Umbilical cord (tissue), 2 donors: ENCODE measurements around the gene MRPS7. TPM values are rescaled to one million over a fixed set of nuclear protein-coding genes. Genes with fewer than 3 reads are reported as not detected.

Source experiments
- DNase-seq: peaks from one replicate; pipeline ENCODE4 v3.0.0-alpha.2; 2015; ENCODE audit warnings: low spot score
- total RNA-seq: library from RNA; depleted of rRNA; stranded (reverse); fragments of >200 nt; gene quantifications from one replicate; pipeline ENCODE4 v1.2.3, GENCODE V29; 2014; ENCODE audit warnings: low replicate concordance; ENCODE audit not compliant: insufficient read depth

Gene MRPS7
- total RNA-seq: 14.9 TPM

DNA sequence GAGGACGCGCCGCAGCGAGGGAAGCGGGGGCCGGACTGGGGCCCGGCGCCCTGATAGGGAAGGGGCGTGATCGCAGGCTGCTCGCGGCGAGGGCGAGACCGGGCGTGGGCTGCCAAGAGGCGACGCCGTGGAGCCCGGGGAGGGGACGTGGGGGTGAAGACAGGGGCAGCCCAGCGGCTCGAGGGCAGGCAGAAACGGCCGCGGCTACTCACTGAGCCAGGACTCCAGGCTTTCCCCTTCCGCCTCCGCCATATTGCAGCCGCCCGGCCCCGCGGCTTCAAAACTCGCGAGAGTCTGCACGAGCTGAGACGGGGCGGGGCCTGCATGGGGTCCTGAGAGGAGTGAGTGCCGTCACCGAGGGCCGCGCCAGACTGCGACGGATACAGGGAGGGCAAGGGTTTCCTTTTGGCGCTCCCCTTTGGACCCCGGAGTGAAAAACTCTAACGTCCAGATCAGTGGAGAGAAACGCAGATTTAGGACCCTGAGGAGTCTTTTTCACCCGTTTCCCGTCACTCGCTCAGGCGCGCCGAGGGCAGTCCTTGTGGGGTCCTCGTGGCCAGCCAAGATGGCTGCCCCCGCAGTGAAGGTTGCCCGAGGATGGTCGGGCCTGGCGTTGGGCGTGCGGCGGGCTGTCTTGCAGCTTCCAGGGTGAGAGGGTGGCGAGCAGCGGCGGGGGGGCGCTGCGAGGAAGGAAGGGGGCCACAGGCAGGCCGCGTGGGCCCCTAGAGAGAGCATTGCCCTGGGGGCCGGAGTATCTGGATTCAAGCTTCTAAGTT, at the start of gene MRPS7, which contains the start of gene GGA3:
Gene MRPS7 (plus strand): TSS at position 544 of the 776 bp plus-strand sequence. CDS start 22 bp downstream, at position 566.
Gene GGA3 (minus strand): TSS at position 271 of the 776 bp plus-strand sequence. CDS start 19 bp downstream, at position 252.
- peak; percentile 97 for DNase-seq

- DNase-seq: no peak
Measured at GRCh38 chr17:75218131-75218530, 43.5 kb upstream of the MRPS7 start.

GRCh38 chr17:75219815-75220214, 41.9 kb upstream of the MRPS7 start:
- DNase-seq: no peak

- DNase-seq: no peak
Measured at GRCh38 chr17:75225016-75225415, 36.7 kb upstream of the MRPS7 start.

DNA sequence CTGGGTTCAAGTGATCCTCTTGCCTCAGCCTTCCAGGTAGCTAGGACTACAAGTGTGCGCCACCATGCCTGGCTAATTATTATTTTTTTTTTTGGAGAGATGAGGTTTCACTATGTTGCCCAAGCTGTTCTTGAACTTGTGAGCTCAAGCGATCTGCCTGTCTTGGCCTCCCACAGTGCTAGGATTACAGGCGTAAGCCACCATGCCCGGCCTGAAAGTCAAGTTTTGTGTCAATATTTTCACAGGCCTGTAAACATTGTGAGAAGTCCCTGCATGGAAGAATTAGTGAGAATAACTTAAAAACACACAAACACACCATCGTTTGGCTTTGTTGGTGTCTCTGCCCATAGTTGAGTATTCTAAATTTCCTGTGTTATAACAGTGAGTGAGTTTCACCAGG, 34.0 kb upstream of the MRPS7 start:
- DNase-seq: no peak

GRCh38 chr17:75228305-75228704, 33.4 kb upstream of the MRPS7 start:
- peak; percentile 48 for DNase-seq

GRCh38 chr17:75228847-75229246, 32.8 kb upstream of the MRPS7 start:
- DNase-seq: no peak

- DNase-seq: no peak
Measured at GRCh38 chr17:75231071-75231470, 30.6 kb upstream of the MRPS7 start.

DNA sequence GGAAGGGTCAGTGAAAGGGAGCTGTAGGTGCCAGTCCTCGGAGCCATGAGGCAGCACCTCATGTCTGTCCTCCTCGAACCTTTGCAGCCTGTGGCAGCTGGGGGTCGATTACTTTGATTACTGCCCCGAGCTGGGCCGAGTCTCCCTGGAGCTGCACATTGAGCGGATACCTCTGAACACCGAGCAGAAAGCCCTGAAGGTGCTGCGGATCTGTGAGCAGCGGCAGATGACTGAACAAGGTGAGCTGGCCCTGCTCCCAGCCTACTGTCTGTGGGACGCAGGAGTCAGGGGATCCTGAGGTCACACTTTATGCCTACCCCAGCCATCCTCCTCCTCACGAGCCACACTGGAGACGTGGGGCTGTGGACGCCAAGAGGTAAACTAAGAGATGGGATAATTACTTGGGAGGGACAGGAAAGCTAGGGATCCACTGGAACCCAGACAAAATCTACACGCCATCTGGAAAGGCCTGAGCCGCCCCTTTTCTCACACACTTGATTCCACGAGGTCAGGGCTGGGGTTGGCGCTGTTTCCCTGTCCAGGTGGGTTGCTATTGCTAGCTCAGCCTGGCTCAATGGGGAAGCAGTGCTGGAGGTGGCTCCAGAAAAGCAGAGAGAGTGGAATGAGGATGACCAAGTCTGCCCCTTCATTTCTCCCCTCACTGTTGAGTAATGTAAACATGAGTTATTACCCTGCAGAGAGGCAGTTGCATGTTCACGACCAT, 29.8 kb upstream of the MRPS7 start:
- DNase-seq: no peak

GRCh38 chr17:75232786-75233185, 28.9 kb upstream of the MRPS7 start:
- DNase-seq: no peak

DNA sequence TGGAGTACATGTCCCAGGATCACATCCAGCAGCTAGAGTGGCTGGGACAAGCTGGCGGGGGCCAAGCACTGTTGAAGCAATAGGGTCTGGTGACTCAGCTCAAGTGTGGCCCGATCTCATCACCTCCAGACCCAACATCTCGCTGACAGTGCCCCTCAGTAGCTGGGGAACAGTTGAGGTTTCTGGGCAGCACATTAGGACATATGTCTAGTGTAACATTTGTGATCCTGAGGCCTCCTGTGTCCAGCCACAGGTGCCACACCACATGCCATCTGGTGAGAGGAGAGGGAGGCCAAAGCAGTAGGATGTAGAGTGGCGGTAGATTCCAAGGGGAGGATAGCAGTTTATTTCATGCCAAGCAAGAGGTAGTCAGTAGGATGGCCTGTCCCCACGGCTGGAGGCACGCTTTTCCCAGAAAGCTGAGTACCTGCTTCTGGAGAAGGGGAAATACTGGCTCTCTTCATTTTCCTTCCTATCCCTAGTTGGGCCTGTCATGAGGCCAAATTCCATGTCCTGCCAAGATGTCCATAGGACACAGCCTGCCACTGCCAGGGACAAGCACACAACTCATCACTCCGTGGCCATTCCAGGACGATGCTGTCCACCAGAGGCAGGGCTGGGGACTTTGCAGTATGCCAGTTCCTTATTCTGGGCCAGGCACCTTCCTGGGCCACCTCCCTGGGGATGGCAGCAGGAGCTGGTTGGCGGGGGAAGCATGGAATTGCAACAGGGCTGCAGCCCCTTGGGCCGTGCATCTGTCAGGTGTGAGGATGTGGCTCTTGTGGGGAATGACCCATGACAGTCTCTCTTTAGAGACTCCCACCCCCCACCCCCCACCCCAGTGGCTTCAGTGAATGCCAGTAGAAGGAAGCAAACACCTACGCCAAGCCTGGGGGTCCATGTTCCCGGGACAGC, 24.3 kb upstream of the MRPS7 start:
- no peak for DNase-seq

DNA sequence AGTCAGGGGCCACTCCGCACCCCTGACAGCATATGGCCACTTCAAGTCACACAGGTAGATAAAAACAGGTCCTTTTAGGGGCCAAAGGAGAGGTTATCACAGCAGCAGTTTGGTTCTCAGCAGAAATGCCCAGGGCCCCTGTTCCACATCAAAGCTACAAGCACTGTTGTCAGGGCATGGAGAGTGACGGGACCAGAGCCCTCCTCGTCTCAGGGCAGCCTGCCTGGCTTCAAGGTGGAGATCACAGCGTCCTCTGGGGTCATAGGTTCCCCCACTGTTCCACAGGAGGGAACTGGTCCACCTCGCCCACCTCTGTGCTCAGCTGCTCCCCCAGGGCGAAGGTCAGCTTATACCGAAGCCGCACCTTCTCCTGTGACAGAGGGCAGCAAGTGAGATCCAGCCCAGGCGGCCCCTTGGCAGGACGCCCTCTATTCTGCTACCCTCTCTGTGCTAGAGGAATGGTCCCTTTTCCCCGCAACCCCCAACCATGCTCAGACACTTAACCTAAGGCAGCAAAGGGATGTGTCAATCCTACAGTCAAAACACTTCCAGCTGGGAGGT, 23.6 kb upstream of the MRPS7 start:
- DNase-seq: no peak

DNA sequence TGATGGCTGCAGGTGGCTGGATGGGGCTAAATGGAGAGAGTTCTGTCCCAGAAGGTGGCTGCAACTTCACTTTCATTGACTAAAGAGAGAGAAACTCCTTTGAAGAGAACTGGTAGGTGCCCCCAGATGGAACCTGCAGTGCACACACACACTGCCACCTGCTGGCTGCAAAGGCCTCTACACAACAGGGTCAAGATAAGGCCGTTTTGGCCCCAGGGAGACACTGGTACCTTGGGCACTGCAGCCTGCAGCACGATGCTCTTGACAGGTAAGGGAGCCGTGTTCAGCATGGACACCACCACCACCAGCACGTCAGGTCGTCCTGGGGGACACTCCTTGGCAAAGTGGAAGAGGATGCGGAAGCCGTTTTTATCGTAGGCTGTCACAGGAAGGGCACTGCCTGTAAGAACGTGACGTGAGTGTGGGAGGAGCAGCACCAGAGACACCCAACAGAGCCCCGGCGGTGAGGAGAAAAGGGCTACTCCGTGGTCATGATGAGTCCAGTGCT, 22.9 kb upstream of the MRPS7 start:
- peak; percentile 52 for DNase-seq

DNA sequence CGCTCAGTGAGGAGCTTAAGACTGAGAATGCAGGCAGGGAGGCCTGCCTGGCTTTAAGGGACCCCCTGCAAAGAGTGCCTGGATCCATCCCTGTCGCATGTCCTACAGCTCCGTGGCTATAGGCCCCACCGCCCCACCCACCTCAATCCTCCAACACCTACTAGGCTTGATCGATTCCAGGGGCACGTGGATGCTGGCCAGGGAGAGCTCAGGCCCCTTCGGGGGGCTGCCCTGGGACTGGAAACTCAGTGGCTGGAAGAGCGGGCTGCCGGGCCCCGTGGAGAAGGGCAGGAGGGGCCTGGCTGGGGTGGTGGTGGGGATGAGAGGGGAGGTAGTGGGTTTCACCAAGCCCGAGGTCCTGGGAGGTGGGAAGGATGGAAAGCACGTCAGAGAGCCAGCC, 22.5 kb upstream of the MRPS7 start:
- no peak for DNase-seq

DNA sequence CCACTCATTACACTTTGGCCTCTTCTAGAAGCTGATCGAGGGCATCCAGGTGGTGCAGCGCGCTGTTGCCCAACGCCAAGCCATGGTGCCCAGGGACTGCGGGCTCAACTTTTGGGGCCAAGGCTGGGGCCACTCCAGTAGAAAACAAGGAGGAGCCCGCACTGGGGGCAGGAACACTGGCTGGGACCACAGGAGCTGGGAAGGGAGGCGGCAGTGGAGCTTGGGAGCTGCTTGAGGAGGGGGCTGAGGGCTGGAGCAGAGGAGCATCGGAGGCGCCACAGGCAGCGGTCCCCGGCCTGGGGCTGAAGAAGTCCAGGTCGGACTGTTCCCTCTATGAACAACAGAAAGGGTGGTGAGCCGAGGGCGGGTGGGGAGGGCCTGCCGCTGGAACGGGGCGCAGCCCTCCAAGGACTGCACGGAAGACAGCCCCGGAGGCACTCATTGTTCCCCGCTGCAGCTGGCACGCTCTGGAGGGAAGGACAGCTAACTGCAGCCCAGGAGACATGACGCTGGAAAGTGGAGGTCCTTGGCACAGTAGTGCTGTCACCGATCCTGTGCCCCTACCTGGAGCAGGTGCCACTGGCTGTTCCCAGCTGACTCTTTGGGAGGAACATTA, 21.8 kb upstream of the MRPS7 start:
- DNase-seq: no peak

DNA sequence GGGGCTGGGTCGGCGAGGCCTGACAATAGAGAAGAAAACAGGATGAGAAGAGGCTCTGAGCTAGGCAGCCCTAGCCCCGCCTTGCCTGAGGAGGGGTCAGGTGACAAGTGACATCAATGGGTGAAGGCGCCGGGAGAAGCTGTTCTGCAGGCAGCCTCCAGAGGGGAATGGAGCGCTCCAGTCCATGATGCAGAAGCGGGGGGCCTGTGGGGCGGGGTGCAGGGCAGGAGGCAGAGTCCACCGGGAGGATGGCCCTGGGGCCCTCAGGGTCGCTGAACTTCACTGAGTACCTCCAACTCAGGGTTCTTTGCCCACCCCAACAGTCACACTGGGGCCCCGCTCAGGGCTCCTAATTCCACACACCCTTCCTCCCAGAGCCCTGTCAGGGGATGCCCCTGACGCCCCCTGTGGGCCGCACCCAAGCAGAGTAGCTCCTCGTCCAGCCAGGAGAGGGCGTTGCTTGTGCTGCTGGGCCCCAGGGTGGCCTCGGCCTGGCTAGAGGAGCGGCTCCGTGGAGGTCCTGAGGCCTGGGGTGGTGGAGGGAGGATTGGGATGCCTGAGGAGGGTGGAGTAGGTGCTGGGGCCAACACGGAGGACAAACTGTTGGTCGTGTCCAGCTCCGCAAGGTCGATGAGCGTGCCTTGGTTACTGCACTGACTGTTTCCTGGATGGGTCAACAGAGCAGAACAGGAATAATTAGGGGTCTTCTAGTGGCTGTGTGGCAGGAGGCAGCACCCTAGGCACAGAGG, 21.1 kb upstream of the MRPS7 start:
- DNase-seq: no peak

DNA sequence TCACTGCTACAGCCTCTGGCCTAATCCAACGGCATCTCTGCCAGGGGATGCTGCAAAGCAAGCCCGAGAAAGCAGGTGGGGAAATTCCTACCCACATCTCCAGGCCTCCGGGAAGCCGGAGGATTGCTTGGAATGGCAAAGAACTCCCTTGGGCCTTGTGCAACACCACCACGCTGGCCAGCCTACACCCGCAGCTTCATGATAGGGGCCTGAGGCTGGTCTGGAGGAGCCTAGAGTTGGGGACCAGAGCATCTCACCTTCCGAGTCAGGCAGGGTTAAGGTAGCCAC, 20.6 kb upstream of the MRPS7 start:
- DNase-seq: no peak

GRCh38 chr17:75241502-75241901, 20.2 kb upstream of the MRPS7 start:
- no peak for DNase-seq

- DNase-seq: no peak
Measured at GRCh38 chr17:75241996-75242460, 19.7 kb upstream of the MRPS7 start.

GRCh38 chr17:75242461-75243042, 19.1 kb upstream of the MRPS7 start:
- DNase-seq: no peak
